NCI-H510A treated with DMSO at 0.1 percent for 48 hours (cell line): Measurements from ENCODE around the gene PER3.
"Not testable (repeated sequence)": the region's sequence is repeated elsewhere in the genome, so short reads cannot be mapped to it uniquely, and the experiment has no call there.

Experiments used
- DNase-seq: peaks from one replicate; lab custom pipeline; 2025; lab: John Stamatoyannopoulos, UW

The PER3 gene

DNA sequence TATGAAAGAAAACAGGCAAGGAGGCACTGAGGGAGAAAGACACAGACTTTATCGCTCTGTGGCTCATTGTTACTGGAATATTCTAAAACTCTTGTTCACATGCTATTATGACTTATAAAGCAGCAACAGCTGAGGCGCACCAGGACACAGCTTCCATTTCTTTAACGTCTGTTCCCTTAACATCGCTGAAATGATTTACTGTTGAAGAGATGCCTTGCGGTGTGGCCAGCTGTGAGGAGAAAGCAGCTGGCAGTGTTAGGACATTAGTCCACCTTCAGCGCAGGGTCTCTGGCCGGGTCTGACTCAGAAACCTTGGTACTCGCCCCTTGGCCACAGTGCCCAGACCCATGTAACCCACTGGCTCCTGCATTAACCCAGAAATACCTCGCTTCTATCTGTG, 3.1 kb upstream of the PER3 start:
- no peak for DNase-seq

DNA sequence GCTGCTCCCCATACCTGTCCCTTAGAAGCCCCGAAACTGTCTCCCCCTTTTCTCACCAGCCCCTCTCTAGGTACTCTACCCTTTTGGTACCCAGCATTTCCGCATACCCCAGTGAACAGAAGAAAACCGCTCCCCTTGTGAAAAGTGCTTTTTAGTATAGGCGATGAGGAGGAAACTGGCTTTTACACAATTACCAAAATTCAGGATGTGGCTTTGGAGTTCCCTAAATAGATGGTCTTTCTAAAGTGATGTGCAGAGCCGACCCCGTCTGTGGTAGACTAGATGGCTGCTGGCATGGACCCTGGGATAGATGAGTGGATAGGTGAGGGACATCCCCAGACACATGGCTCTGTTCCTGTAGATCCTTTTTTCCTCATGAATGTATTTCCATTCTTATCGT, 2.6 kb upstream of the PER3 start:
- no peak for DNase-seq

DNA sequence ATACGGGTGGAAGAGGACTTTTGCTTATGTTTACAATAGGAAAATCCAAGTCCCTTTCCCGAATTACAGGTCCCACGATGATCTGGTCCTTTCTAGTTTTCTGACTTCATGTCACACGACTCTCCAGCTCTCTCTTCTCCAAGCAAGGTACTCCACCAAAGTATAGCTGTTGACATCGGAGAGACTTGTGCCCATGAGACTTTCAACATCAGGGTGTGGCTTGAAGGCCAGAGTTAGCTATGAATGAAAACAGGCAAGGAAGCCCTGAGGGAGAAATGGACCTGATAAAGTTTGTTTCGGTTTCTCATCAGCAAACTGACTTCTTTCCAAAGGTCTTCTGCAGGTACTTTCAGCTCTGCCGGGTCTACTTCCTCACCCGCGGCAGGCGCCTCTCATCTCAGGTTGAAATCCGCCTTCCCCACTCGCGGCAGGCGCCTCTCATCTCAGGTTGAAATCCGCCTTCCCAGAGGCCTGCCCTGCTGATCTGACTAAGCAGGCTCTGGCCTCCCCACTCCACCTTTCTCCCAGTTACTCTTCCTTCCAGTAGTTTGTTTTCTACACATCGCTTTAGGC, 2.1 kb upstream of the PER3 start:
- DNase-seq = no peak

DNA sequence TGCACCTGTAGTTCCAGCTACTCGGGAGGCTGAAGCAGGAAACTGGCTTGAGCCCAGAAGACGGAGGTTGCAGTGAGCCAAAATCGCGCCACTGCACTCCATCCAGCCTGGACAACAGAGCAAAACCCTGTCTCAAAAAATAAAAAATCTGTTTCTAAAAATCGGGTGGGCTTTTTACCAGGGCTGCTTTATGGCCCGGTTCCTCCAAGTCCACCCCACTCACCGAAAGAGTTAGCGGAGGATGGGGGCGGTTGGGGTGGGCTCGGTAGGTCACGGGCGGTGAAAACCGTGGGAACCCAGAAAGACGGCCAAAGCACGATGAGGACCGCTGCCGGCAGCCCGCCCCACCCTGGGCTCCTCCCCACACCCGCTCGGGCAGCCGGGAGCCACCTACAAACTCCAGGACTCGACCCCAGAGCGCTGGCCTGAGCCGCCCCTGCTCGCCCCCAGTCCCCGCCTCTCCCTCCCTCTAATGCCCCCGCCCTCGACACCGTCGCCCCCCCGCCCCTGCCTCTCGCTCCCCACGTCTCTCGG, 846 bp upstream of the PER3 start:
- DNase-seq = peak; percentile 95

DNA sequence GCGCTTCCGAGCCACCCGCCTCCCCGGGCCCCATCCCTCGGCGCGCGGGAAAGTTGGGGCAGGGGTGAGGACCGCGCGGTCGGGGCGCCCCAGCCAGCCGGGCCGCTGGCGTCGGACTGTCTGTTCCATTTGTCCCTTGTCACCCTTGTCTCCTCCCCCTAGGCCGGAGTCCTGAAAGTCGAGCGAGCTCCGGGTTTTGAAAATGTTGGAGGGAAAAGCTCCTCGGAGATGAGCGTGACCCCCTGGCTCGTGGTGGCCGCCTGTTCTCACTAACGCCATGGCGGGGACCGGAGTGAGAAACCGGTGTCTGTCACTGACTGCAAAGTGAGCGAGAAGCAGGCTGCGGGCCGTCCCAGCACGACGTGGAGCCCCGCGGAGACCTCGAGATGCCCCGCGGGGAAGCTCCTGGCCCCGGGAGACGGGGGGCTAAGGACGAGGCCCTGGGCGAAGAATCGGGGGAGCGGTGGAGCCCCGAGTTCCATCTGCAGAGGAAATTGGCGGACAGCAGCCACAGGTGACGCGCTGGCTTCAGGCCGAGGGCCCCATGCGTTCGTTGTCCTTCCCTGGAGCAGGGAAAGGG, 491 bp downstream of the PER3 start:
- peak; percentile 72 for DNase-seq

DNA sequence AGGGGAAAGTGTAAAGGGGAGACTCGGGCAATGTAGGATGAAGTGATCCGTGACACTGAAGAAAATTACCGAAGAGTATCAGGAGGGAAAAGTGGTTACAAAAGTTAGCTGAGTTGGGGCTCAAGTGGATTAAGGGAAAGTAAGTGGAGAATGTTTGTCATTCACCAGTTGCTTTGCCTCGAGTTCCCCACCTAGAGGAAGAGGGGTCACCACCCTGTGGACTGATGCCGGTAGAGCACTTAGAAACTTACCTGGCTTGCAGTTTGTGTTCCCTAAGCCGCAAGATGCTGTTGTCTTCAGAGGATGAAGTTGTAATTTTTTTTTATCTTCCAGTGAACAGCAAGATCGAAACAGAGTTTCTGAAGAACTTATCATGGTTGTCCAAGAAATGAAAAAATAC, 1.0 kb downstream of the PER3 start:
- peak; percentile 45 for DNase-seq

DNA sequence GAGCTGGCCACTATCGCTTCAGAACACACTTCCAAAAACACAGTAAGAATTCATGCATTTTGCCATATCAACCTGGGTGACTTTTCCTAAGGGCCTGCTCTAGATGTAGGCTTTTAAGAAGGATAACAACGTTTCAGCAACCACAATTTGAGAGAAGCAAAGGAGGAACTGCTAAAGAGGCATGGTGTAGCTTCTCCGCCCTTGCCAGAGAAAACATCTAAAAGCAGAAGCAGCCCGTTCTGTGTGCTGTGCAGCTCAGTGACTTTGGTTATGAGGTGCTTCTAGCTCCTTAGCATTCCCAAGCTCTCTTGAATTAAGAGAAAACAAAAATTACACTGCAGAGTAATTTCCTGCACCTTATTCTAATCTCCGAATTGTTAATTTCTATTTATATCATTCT, 2.7 kb downstream of the PER3 start:
- no peak for DNase-seq

DNA sequence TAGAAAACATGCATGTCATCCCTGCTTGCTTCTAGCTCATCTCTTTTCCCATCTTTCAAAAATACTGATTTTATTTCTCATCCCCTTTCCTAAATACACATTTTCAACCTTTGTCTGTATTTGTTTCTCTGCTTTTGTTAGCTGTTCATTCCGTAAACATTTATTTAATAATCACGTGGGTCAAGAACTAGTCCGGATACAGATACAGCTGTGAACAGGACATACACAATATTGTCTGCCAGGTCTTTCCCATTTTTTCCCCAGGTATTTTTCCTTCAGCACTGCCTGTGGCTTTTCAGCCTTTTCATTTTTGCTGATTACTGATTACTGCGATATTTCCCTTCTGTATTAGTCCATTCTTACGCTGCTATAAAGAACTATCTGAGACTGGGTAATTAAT, 5.7 kb downstream of the PER3 start:
- no peak for DNase-seq

DNA sequence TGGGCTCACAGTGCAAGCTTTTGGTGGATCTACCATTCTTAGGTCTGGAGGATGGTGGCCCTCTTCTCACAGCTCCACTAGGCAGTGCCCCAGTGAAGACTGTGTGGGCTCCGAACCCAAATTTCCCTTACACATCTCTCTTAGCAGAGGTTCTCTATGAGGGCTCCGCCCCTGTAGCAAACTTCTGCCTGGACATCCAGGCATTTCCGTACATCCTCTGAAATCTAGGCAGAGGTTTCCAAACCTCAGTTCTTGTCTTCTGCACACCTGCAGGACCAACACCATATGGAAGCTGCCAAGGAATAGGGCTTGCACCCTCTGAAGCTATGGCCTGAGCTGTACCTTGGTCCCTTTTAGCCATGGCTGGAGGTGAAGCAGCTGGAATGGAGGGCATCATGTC, 6.9 kb downstream of the PER3 start:
- not testable (repeated sequence) for DNase-seq

DNA sequence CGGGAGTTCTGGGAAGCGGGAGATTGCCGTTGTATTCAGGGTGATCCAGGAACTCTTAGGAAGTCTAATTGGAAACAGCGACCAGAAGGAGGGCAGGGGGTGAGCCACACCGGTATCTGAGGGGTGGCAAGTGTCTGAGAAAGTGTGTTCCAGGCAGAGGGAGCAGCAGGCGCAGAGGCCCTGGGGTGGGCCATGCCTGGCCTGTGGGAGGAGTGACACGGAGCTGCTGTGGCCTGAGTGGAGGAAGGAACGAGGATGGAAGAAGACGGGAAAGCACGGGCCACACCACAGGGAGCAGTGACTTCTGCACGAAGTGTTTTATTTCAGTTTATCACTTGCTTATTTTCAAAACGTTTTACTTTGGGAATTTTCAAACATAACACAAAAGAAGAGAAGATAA, 11.3 kb downstream of the PER3 start:
- no peak for DNase-seq

DNA sequence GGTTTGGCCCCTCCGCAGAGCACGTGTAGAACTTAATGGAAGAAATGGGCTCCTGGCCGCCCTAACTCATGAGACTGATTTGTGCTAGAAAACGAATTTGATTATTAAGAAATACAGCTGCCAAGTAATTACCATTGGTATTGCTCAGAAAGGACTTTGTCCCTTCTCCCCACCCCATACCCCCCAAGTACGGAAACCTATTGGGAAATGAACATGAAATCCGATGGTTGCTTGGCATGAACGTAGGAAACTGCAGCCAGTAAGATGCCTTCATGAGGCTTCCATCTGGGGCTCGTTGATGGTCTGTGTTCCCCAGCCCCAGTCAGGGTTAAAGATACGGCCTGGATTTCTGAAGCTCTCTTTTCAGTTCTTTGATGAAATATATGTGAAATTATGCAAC, 21.4 kb downstream of the PER3 start:
- no peak for DNase-seq

DNA sequence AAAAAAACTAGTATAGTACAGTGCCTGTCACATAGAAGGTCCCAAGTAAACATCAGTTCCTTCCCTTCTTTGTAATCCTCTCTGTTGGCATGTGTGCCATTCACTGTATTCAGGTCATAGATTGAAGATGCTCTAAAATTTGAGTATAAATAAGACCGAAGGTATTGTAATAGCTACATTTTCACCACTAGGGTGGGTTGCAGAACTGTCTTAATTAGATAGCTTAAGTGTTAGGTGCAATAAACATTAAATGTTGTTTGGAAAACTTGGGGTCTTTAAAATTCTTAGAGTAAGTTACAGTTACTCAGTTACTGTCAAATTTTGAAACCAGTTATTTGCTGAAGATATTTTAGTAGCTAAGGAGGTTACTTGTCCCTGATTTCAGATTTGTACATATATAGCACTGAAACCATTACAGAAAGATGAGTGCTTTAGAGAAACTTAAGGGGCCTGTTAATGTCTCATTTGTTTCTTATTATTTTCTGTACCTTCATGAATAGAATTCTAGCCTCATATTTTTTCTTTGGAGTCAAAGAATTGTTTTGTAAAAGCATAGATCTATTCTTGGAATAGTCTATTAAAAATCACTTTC, 24.3 kb downstream of the PER3 start:
- peak; percentile 73 for DNase-seq

DNA sequence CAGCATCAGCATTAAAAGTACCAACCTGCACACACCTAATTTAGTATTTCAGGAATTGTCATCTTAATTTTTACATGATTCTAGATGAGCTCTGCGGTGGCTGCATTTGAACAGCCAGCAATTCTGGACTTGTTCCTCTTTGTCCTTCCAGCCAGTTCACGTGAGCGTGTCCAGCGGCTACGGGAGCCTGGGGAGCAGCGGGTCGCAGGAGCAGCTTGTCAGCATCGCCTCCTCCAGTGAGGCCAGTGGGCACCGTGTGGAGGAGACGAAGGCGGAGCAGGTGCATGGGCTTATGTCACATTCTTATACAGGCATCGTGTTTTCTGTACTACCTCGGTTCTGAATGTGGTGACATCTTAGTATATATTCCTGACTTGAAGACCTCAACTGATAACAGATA, 25.7 kb downstream of the PER3 start:
- no peak for DNase-seq

DNA sequence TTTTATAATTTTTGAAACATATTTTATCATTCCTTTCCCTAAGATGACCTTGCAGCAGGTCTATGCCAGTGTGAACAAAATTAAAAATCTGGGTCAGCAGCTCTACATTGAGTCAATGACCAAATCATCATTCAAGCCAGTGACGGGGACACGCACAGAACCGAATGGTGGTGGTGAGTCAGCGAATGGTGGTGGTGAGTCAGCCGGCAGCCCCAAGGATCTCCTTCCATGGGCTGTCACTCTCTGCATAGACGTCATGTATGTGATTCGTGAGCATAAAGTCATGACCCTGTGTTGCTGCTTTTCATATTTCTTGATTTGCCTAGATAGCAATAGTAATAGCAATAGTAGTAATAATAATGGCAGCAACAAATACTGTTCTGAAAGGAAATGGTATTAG, 26.3 kb downstream of the PER3 start:
- no peak for DNase-seq

DNA sequence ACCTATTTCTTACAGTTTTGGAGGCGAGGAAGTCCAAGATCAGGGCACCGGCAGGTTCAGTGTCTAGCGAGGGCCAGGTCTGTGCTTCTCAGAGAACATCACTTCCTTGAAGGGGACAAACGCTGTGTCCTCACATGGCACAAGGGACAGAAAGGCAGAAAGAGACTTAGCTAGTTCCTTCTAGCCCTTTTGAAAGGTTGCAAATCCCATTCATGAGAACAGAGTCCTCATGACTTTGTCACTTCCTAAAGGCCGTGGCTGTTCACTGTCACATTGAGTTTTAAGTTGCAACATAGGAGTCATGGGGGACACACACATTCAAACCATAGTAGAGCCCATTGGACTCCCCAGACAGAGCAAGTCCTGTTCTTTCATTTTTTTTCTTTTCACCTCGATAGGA, 27.4 kb downstream of the PER3 start:
- no peak for DNase-seq

DNA sequence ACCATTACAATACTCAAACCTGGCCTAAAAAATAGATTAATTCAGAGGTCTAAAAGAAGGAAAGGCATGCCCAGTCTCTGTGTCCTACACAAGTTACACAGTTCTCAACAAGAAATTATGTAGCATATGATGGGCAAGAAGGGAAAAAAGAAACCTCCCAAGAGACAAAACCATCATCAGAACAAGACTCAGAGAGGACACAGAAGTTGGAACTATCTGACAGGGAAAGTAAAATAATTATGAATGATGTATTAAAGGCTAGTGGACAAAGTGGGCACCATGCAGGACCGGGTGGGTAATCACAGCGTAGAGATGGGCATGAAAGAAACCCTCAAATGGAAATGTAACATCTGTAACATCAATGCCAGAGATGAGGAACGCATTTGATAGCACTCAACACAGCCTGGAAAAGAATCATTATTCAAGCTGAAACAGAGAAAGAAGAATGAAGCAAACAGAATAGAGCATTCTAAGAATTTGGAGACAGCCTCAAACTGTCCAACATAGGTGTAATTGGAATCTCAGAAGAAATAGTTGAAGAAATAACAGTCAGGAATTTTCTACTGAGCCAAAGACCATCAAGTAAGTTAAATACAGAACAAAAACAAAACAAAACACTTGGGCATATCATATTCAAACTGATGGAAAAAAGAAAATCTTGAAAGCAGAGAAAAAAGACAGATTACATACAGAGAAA, 29.7 kb downstream of the PER3 start:
- no peak for DNase-seq

DNA sequence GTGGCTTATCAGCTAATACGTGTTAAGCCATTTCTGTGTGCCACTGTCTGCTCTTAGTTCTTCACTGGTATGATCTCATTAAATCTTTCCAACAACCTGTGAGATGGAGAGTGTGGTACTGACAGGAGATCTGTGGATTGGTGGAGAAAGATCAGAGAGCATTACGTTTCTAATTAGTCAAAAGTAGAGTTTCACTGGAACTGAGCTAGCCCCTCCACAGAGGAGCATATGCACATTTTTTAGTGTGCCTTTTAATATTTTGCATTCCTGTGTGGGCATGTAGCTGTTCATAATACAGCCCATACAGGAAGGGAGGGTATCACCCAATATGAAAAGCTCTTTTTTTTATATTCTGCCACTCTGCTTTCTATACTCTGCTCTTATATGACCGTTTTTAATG, 37.2 kb downstream of the PER3 start:
- DNase-seq = no peak

DNA sequence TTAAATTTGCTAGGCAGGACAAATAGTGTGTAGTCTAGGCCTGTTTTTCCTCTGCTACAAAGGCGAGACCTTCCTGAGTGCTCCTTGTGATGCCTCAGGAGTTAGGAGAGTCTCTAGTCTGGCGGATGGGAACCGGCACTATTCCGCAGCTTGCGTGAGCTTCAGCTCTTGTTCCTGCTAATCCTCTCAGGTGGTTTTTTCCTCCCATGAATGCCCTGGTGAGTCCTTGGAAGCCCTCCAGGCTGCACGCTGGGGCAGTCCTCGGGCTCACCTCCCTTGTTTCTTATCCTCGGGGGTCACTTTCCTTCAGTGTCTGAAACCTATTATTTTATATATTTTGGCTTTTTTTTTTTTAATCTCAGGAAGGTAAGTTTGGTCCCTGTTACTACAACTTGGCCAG, 40.6 kb downstream of the PER3 start:
- DNase-seq = no peak

DNA sequence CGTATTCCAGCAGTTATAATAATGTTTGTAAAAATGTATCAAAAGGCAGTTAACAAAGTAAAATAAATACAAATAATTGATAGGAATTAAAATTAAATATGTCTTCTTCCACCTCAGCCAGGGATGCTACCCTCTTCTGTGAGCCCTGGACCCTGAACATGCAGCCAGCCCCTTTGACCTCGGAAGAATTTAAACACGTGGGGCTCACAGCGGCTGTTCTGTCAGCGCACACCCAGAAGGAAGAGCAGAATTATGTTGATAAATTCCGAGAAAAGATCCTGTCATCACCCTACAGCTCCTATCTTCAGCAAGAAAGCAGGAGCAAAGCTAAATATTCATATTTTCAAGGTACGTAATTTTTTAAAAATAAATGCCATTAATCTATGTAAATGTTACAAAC, 42.3 kb downstream of the PER3 start:
- no peak for DNase-seq

DNA sequence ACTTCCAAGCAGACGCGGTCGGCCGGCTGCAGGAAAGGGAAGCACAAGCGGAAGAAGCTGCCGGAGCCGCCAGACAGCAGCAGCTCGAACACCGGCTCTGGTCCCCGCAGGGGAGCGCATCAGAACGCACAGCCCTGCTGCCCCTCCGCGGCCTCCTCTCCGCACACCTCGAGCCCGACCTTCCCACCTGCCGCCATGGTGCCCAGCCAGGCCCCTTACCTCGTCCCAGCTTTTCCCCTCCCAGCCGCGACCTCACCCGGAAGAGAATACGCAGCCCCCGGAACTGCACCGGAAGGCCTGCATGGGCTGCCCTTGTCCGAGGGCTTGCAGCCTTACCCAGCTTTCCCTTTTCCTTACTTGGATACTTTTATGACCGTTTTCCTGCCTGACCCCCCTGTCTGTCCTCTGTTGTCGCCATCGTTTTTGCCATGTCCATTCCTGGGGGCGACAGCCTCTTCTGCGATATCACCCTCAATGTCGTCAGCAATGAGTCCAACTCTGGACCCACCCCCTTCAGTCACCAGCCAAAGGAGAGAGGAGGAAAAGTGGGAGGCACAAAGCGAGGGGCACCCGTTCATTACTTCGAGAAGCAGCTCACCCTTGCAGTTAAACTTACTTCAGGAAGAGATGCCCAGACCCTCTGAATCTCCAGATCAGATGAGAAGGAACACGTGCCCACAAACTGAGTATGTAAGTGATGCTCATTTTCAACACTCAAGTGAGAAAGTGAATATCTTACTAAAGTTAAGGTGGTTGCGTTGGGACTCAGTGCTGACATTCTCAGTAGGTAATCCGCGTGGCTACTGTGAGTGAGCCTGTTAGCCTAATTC, 43.2 kb downstream of the PER3 start:
- DNase-seq = no peak

DNA sequence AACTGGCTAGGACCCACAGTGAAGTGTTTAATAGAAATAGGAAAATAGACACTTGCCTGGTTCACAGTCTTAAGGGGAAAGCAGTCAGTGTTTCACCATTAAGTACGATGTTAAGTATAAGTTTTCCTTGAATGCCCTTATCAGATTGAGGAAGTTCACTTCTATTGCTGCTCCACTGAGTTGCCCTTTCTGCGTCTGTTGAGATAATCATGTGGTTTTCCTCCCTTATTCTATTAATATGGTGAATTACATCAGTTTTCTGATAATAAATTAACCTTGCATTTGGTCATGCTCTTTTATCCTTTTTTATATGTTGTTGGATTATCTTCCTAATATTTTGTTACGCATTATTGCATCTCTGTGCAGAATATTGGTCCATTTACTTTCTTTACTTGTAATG, 47.4 kb downstream of the PER3 start:
- no peak for DNase-seq

DNA sequence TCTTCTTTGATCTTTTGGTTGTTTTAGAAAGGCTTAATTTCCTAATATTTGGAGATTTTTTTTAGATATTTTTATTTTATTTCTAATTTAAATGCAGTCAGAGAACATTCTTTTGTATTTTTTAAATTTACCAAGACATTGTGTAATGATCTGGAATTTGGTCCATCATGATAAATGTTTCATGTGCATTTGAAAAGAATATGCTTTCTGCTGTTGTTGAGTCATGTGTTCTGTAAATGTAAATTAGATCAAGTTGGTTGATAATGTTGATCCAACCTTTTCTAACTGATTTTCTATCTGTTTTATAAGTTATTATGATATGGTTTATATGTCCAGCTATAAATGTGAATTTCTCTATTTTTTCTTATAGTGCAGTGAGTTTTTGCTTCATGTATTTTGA, 48.9 kb downstream of the PER3 start:
- no peak for DNase-seq
